HG02981 (cell line): ENCODE data around the gene FAM76A.
"Not testable (repeated sequence)": the region's sequence is repeated elsewhere in the genome, so short reads cannot be mapped to it uniquely, and the experiment has no call there.

Experiments
- ATAC-seq: cut with Tn5 transposase; IDR thresholded peaks from one replicate; pipeline ENCODE4 v1.9.1; 2021; ENCODE audit warnings: mild to moderate bottlenecking, moderate library complexity; ENCODE audit not compliant: unreplicated experiment

Gene FAM76A

DNA sequence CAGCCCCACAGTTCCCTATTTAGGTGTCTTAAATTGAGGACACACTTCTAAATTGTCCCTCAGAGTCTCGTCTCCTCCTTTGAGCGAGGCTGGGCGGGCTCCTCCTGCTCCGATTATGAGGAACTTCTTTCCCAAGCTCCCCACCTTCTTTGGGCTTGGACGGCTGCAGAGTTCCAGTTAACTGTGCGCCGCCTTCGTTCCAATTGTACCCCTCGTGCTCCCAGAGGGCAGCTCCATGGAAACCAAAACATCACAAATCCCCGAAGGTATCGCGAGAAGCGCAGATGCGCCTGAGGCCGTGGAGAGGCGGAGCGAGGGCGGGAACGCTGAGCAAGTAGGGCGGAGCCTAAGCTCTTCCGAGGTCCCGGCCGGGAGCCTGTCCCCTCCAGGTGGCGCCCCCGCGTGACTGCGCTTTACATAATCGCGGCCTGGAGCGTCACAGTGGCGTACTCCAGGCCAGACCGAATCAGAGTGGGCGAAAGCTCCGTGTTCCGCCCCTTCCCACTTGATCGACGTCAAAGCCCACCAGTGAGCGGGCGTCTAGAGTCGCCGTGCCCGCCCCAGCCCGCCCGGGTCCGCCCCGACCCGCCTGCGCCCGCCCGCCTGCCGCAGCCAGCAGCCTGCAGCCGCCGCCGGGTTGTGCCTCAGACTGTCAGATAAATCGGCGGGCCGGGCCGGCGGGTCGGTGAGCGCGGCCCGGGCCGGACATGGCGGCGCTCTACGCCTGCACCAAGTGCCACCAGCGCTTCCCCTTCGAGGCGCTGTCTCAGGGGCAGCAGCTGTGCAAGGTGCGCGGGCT is at the start of gene FAM76A:
TSS of gene FAM76A (plus strand) at position 588 of the 799 bp plus-strand sequence. CDS start at position 708, 120 bp downstream.
- ATAC-seq: peak; percentile 94

GRCh38 chr1:27676410-27676809 is 49.4 kb upstream of the FAM76A start:
- no peak for ATAC-seq

DNA sequence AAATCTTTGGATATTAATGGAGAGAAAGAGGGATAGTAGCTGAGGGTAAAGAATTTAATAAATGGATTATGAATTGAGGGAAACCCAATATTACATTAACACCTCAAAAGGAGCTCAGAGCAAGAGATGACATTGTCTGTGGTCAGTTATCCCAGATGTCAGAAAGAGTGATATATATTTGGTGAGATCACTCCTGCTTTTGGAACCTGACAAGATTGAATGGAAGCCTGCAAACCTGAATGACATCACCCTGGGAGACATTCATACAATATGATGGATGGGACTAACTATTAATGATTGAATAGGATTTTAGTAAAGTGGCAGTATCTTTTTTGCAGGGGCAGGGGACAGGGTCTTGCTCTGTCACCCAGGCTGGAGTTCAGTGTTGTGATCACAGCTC is 47.0 kb upstream of the FAM76A start:
- no peak for ATAC-seq

GRCh38 chr1:27680225-27680791 is 45.5 kb upstream of the FAM76A start:
- not testable (repeated sequence) for ATAC-seq

- ATAC-seq: not testable (repeated sequence)
Measured at GRCh38 chr1:27681580-27681979, 44.2 kb upstream of the FAM76A start.

GRCh38 chr1:27682351-27682944 is 43.3 kb upstream of the FAM76A start:
- ATAC-seq: no peak

DNA sequence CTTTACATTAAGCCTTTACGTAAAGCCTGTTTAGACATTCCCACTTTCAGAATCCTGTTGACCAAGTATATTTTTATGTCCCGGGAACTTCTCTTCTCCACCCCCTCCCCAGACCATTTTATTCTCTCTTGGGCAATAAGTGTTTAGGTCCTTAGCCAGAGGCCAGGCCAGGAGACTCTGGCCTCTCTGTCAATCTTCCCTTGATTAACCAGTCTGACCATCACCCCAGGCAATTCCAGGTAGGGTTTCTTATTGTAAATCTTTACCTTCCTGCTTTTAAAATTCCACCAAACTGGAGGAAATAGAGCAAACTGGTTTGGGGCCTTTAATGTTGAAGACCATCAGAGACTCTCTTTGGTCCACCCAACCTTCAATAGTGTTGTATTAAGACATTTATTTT is 41.6 kb upstream of the FAM76A start:
- ATAC-seq: no peak

DNA sequence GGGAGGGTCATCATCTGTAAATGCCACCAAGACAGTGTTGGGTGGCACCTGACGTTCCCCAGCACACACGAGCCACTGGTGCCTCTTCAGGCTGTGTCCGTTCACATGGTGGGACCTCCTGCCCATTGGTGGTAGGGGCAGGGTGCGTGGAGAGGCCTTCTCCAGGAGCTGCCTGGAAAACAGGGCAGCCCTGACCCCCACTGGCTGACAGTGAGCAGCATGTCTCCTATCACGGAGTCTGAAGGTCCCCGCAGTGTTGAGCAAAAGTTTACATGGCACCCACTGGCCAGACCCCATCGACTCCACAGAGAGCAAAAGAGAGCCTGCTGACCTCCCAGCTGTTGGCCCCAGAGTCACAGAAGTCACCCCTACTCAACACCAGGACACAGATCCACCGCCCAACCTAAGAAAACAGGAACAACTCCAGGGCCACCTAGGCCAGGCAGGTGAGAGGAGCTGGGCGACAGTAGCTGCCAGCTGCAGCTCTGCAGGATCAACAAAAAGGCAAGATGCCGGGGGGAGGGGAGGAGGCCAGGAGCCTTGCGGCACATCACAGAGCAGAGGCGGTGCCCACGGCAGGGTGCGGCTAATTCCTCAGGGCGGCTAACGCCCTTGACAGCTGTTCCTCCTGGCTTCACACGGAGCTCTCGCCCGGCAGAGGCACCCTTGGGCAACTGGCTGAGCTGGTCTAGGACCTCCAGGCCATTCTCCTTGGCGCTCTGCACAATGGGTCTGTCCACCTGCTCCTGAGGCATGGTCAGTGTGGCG is 39.4 kb upstream of the FAM76A start:
- no peak for ATAC-seq

DNA sequence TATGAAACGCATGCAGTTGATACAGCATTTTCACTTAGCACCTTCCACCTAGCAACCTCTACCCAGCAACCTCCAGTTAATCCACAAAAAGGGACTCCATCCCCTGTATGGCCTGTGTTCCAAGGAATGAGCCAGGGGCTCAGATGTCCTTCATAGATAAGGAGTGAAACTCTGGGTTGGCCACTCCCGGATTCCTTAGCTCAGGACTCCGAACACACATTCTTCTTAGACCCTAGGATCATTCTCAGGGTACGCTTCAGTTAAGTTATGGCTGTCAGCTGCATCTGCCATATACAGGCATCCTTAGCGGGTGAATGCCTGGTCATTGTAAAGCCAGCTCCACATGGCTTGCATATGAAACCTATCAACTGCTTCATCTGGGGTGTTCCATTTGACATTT is 37.9 kb upstream of the FAM76A start:
- no peak for ATAC-seq

DNA sequence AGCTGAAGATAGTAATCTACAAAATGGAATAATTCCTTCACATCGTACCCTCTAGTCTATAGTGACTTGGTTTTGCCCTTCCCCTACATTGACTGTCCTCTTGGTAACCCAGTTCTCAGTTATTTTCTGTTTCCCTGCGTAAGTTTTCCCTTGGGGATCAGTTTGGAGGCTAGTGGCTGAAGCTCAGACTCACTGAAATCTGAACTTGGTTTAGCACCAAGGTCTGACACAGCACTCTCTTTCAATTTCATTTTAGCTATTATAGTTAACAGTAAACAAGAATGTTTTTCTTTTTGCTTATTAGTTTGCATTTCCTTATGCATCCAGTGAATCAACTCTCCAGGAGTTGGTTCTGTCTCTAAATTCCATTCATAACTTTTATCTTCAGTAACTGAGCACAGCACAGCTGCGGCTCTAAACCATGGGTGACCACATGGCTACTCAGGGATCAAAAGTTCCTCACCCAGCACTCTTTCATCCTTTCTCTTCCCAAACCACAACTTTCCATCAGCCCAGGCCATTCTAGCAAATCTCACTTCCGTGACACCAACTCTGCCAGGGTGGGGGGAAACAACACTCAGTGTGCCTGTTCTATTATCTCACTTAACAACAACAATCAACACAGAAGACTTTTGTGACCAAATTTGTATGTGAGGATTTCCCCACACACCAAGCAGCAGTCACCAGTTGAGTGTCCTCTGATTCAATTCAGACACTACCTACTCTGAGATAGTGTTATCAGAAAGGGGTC is 36.2 kb upstream of the FAM76A start:
- no peak for ATAC-seq

GRCh38 chr1:27690183-27690582 is 35.6 kb upstream of the FAM76A start:
- no peak for ATAC-seq

GRCh38 chr1:27696835-27697234 is 28.9 kb upstream of the FAM76A start:
- ATAC-seq: not testable (repeated sequence)

- no peak for ATAC-seq
Measured at GRCh38 chr1:27704958-27705357, 20.8 kb upstream of the FAM76A start.

DNA sequence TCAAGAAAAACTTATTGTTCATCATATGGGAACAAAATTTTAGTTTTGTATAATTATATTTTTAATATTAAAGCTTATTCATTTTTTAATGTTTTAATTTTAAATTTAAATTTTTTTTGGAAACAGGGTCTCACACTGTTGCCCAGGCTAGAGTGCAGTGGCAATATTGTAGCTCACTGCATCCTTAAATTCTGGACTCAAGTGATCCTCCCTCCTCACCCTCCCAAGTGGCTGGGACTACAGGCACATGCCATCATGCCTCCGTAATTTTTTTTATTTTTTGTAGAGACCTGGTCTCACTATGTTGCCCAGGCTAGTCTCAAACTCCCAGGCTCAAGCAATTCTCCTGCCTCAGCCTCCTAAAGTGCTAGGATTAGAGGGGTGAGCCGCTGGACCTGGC is 20.2 kb upstream of the FAM76A start:
- ATAC-seq: no peak

GRCh38 chr1:27710574-27710973 is 15.2 kb upstream of the FAM76A start:
- no peak for ATAC-seq

DNA sequence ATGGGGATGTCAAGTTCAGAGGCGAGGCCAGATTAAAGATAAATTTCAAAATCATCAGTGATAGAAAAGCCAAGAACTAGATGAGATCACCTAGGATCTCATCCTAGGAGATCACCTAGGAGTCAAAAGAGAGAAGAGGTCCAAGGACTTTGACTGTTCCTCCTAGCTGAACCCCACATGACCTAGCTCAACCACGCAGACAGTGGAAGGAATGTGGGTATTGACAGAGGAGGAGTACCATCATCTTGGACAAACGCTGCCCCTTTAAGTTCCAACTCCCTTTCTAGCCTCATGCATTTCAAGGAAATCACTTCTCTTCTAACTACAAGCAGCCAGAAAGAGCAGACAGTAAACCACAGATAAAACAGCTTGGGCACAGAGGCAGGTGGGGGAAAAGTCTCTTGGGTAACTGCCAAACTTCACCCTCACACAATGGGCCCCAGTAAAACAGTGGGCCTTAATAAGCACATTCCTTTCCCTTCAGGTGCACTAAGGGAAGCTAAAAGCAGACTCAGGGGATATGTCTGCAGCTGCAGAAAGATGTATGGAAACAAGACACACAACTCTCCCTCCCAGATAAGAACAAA is 12.5 kb upstream of the FAM76A start:
- ATAC-seq: no peak

- ATAC-seq: no peak
Measured at GRCh38 chr1:27713869-27714513, 11.8 kb upstream of the FAM76A start.

- no peak for ATAC-seq
Measured at GRCh38 chr1:27716262-27716895, 9.4 kb upstream of the FAM76A start.
